Ectodermal cell (in vitro differentiated cells): ENCODE measurements around the gene TRIML1. TPM values are rescaled to one million over a fixed set of nuclear protein-coding genes. Genes with fewer than 3 reads are reported as not detected.

Source experiments
- H3K27ac ChIP-seq: 2 replicates; pipeline ENCODE4 v1.7.0; 2013; ENCODE audit warnings: mild to moderate bottlenecking, low read depth, low read length; ENCODE audit not compliant: insufficient read depth, poor library complexity, severe bottlenecking
- H3K27me3 ChIP-seq: 2 replicates; pipeline ENCODE4 v1.7.0; 2013; ENCODE audit warnings: mild to moderate bottlenecking, low read length; ENCODE audit not compliant: insufficient read depth, control insufficient read depth, poor library complexity, severe bottlenecking
- H3K36me3 ChIP-seq: one replicate; pipeline ENCODE4 v1.7.0; 2013; ENCODE audit warnings: low read length; ENCODE audit not compliant: control insufficient read depth, insufficient read depth
- H3K4me1 ChIP-seq: one replicate; pipeline ENCODE4 v1.7.0; 2013; ENCODE audit warnings: low read length; ENCODE audit not compliant: control insufficient read depth, insufficient read depth
- H3K4me3 ChIP-seq: 2 replicates; pipeline ENCODE4 v1.7.0; 2013; ENCODE audit warnings: low read depth, low read length, control low read depth; ENCODE audit not compliant: insufficient read depth
- H3K9me3 ChIP-seq: 2 replicates; pipeline ENCODE4 v1.7.0; 2013; ENCODE audit warnings: mild to moderate bottlenecking, low read length, moderate library complexity; ENCODE audit not compliant: control insufficient read depth
- WGBS, 2 experiments: methylation state at CpG; one replicate each; pipeline ENCODE4 v1.1.7; 2013; ENCODE audit warnings: missing lambda C conversion rate in 2 of 2; 5-methylcytosine and 5-hydroxymethylcytosine counted together
- polyA plus RNA-seq, 4 experiments: library from polyadenylated mRNA; stranded (reverse); fragments of 50-300 nt; gene quantifications; one replicate each; pipeline ENCODE4 v1.2.3, GENCODE V29; 2013

TRIML1 gene, protein sequence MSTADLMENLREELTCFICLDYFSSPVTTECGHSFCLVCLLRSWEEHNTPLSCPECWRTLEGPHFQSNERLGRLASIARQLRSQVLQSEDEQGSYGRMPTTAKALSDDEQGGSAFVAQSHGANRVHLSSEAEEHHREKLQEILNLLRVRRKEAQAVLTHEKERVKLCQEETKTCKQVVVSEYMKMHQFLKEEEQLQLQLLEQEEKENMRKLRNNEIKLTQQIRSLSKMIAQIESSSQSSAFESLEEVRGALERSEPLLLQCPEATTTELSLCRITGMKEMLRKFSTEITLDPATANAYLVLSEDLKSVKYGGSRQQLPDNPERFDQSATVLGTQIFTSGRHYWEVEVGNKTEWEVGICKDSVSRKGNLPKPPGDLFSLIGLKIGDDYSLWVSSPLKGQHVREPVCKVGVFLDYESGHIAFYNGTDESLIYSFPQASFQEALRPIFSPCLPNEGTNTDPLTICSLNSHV
- not detected for polyA plus RNA-seq (2013, experiment 1 of 4)
- polyA plus RNA-seq (2013, experiment 2 of 4) = not detected
- not detected for polyA plus RNA-seq (2013, experiment 3 of 4)
- not detected for polyA plus RNA-seq (2013, experiment 4 of 4)

DNA sequence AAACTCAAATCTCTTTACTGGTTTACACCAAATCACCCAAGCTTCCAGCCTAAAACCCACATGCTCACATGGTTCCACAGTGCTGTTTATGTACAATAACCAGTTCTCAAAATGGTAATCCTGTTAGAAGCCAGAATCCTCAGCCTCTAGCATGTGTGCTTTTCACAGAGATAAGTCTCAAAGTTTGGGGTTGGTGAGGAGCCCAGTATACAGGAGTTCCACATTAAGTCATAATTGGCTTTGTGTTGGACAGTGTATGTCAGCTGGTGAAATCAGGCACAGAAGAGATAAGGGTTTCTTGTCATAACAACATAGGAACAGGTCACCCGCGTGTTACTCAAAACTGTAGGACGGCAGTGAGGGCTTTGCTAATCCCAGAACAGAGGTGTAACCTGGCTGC, at the start of gene TRIML1:
TRIML1 (plus strand) TSS at position 301 of the 400 bp plus-strand sequence. CDS start 118 bp downstream, outside the sequence.
- WGBS, 2 experiments = 94 to 96% methylated on average over 3 of the region's 3 CpGs
- Histone ChIP-seq H3K27ac (no peak within 1 kb of the TSS), H3K36me3 (no peaks in the 10 kb centered on the region), H3K9me3 (no peaks in the 10 kb centered on the region), H3K4me1 (no peaks in the 10 kb centered on the region), H3K4me3 (no peak within 1 kb of the TSS), H3K27me3 (no peaks in the 10 kb centered on the region)

DNA sequence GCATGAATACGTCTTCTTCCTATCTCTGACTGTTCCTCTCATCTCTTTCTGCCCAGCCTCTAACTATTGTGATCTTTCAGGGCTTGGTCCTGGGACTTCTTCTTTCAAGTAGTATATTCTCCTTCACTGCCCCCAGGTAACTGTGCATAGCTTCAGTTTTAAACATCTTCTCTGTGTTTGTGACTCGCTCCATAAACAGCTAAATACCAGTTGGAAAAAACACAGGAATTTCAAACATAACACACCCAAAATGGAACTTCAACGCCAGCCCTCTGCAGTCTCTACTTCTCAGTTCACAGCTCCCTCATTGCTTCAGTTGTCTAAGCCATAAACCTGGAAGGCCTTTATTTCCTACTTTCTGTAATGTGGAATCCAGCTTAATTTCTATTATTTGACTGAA, 46.4 kb upstream of the TRIML1 start:
- 91 to 95% methylated on average over 3 of the region's 3 CpGs for WGBS, 2 experiments
- H3K27ac ChIP-seq = no peak overlapping the region
- H3K9me3 ChIP-seq = no peaks in the 10 kb centered on the region

GRCh38 chr4:188106454-188106853, 32.8 kb upstream of the TRIML1 start:
- no peaks in the 10 kb centered on the region for H3K36me3 ChIP-seq
- no peaks in the 10 kb centered on the region for H3K9me3 ChIP-seq
- no peak overlapping the region for H3K27ac ChIP-seq
- WGBS, 2 experiments = 96 to 97% methylated on average over 40 of the region's 40 CpGs
- peaks cover 14% of the 10 kb centered on the region for H3K4me1 ChIP-seq
- no peaks in the 10 kb centered on the region for H3K27me3 ChIP-seq
- no peak overlapping the region for H3K4me3 ChIP-seq

More for the DNA sequence above, 46.4 kb upstream of the TRIML1 start:
- Histone ChIP-seq H3K4me1 (no peaks in the 10 kb centered on the region), H3K36me3 (no peaks in the 10 kb centered on the region), H3K4me3 (no peak overlapping the region), H3K27me3 (no peaks in the 10 kb centered on the region)

DNA sequence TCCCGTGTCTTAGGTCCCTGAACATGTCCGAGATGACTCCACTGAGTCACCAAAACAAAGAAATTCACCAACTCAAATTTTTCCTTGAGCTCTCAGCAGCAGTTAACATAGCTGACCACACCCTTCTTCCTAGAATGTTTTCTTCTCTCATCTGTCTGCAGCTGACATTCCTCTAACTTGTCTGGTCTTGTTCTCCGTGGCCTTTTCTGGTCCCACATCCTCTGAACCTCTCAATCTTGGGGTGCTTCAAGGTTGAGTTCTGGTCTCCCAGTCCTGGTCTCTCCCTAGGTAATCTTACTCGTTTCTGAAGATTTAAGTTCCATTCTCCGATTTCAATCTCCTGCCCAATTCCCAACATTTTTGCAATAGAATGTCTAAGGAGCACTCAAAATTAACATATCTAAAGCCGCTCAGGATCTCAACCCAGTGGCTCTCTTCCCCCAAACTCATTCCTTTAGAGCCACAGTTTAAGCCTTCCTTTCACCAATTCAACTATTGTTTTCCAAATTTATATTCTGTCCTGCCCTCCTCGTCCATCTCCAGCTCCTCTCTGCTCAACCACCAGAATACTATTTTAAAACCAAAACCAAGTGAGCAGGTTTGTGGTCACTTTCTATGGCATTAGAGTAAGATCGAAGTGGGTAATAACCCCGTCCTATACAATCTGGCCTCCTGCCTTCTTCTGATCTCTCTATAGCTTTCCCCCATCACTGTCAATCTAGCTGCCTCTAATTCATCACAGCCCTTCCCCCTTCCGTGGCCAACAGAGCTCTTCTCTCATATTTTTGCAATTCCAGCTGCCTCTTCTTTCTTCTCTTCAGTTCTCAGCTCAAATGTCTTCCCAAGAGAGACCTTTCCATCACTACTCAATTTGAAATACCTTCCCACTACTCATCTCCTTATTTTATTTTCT, 31.1 kb upstream of the TRIML1 start:
- Histone ChIP-seq H3K27ac (no peak overlapping the region), H3K27me3 (no peaks in the 10 kb centered on the region), H3K4me3 (no peak overlapping the region), H3K9me3 (no peaks in the 10 kb centered on the region), H3K4me1 (peaks cover 14% of the 10 kb centered on the region), H3K36me3 (no peaks in the 10 kb centered on the region)
- WGBS, 2 experiments = 9 to 12% methylated on average over 10 of the region's 10 CpGs

DNA sequence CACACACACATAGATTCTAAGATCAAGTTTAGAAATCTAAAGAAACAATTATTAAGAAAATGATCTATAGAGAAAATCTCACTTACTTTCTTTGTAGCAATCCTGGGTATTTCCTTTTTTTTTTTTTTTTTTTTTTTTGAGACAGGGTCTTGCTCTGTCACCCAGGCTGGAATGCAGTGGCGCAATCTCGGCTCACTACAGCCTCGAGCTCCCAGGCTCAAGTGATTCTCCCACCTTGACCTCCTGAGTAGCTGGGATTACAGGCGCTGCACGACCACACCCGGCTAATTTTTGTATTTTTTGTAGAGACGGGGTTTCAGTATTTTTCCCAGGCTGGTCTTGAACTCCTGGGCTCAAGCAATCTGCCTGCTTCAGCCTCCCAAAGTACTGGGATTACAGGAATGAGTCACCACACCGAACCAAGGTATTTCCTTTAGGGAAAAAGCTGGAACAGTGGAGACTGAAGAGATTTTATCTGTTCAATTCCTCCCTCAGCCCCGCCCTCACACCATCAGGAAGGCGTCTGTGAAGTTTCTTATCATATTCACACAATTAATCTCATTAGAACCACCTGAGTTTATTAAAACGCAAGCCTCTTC, 30.0 kb upstream of the TRIML1 start, which contains the start of gene TRIML2:
TRIML2 (minus strand) TSS at position 447 of the 599 bp plus-strand sequence. CDS start 4,235 bp downstream, outside the sequence.
- Histone ChIP-seq H3K9me3 (no peaks in the 10 kb centered on the region), H3K4me1 (peaks cover 14% of the 10 kb centered on the region), H3K4me3 (no peak within 1 kb of the TSS), H3K27me3 (no peaks in the 10 kb centered on the region), H3K36me3 (no peaks in the 10 kb centered on the region), H3K27ac (no peak within 1 kb of the TSS)
- WGBS, 2 experiments = 48 to 50% methylated on average over 11 of the region's 11 CpGs

GRCh38 chr4:188110036-188110435, 29.2 kb upstream of the TRIML1 start:
- no peak overlapping the region for H3K4me3 ChIP-seq
- H3K27me3 ChIP-seq = no peaks in the 10 kb centered on the region
- H3K9me3 ChIP-seq = no peaks in the 10 kb centered on the region
- WGBS, 2 experiments = 65 to 80% methylated on average over 3 of the region's 3 CpGs
- no peak overlapping the region for H3K27ac ChIP-seq
- peaks cover 14% of the 10 kb centered on the region for H3K4me1 ChIP-seq
- H3K36me3 ChIP-seq = no peaks in the 10 kb centered on the region

GRCh38 chr4:188110741-188111471, 28.3 kb upstream of the TRIML1 start:
- WGBS, 2 experiments = 72 to 78% methylated on average over 5 to 6 of the region's 7 CpGs
- Histone ChIP-seq H3K4me1 (peaks cover 14% of the 10 kb centered on the region), H3K9me3 (no peaks in the 10 kb centered on the region), H3K27ac (no peak overlapping the region), H3K36me3 (no peaks in the 10 kb centered on the region), H3K27me3 (no peaks in the 10 kb centered on the region), H3K4me3 (no peak overlapping the region)

GRCh38 chr4:188111955-188112354, 27.3 kb upstream of the TRIML1 start:
- H3K9me3 ChIP-seq = no peaks in the 10 kb centered on the region

DNA sequence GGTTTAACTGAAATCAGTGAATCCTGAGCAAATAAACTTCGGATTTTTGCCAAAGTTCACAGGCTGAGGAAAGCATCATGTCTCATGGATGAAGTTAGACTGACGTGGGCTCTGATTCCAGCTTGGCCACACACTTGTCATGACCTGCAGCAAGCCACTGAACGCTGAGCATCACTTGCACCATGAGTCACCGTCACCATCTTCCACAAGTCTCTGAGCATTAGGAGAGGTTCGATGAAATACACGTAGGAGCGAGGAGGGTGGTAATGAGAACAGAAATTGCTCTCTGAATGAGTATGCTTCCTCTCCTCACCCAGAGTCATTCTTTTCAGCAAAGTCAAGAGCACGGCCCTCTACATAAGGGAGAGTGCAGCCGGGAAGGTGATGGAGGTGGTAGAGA, 26.1 kb upstream of the TRIML1 start:
- no peak overlapping the region for H3K4me3 ChIP-seq
- H3K27ac ChIP-seq = no peak overlapping the region
- H3K4me1 ChIP-seq = peaks cover 7% of the 10 kb centered on the region
- whole genome bisulfite sequencing, 2 experiments = 94 to 96% methylated on average over 8 to 9 of the region's 9 CpGs
- H3K36me3 ChIP-seq = no peaks in the 10 kb centered on the region
- no peaks in the 10 kb centered on the region for H3K27me3 ChIP-seq
- H3K9me3 ChIP-seq = no peaks in the 10 kb centered on the region

More at GRCh38 chr4:188111955-188112354, 27.3 kb upstream of the TRIML1 start:
- 71 to 83% methylated on average over 5 to 6 of the region's 6 CpGs for WGBS, 2 experiments
- Histone ChIP-seq H3K4me1 (peaks cover 14% of the 10 kb centered on the region), H3K27me3 (no peaks in the 10 kb centered on the region), H3K36me3 (no peaks in the 10 kb centered on the region), H3K4me3 (no peak overlapping the region), H3K27ac (no peak overlapping the region)
